Kidney epithelial cell (primary cell): ENCODE results near the gene KCP. TPM values are rescaled to one million over a fixed set of nuclear protein-coding genes. Genes with fewer than 3 reads are reported as not detected.

Experiments used
- DNase-seq: peaks from one replicate; pipeline ENCODE4 v3.0.0-alpha.2; 2010; ENCODE audit warnings: low read depth
- H3K27me3 ChIP-seq: 2 replicates; pipeline ENCODE4 v1.6.0; 2011; ENCODE audit warnings: low read length; ENCODE audit not compliant: control insufficient read depth, insufficient read depth
- H3K36me3 ChIP-seq: 2 replicates; pipeline ENCODE4 v1.5.1; 2011; ENCODE audit warnings: low read length; ENCODE audit not compliant: control insufficient read depth, insufficient read depth
- H3K4me3 ChIP-seq: 2 replicates; pipeline ENCODE4 v1.5.1; 2011; ENCODE audit warnings: low read depth, mild to moderate bottlenecking, control low read depth, low read length
- total RNA-seq: library from RNA; depleted of rRNA; stranded (reverse); fragments of >200 nt; gene quantifications from 2 replicates; pipeline ENCODE4 v1.2.3, GENCODE V29; 2015
- TF ChIP-seq, protein P1 (sequence below): IDR thresholded peaks from 2 replicates; pipeline ENCODE4 v1.5.1; 2011; ENCODE audit warnings: mild to moderate bottlenecking, moderate library complexity, low read length, control low read depth, inconsistent platforms; ENCODE audit not compliant: insufficient read depth, poor library complexity, severe bottlenecking

The KCP gene
- total RNA-seq, 1 donor from 2014 or later = 1.3 TPM

DNA sequence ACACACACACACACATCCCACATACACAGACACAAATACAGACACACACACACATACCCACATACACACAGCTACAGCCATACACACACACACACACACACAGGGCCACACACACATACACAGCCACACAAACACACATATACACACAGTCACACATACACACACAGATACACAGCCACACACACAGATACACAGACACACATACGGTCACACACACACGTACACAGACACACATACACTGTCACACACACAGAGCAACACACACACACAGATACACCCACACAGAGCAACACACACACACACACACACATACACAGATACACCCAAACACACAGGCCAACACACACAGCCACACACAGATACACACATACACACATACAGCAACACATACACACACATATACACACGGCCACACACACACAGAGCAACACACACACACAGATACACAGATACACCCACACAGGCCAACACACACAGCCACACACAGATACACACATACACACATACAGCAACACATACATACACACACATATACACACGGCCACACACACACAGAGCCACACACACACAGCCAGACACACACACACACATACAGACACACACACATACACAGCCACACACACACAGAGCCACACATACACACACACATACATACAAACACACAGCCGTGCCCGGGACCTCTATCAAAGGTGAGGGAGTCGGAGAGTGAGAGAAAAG is 22.3 kb downstream of the KCP start:
- TF ChIP-seq, protein P1, sequence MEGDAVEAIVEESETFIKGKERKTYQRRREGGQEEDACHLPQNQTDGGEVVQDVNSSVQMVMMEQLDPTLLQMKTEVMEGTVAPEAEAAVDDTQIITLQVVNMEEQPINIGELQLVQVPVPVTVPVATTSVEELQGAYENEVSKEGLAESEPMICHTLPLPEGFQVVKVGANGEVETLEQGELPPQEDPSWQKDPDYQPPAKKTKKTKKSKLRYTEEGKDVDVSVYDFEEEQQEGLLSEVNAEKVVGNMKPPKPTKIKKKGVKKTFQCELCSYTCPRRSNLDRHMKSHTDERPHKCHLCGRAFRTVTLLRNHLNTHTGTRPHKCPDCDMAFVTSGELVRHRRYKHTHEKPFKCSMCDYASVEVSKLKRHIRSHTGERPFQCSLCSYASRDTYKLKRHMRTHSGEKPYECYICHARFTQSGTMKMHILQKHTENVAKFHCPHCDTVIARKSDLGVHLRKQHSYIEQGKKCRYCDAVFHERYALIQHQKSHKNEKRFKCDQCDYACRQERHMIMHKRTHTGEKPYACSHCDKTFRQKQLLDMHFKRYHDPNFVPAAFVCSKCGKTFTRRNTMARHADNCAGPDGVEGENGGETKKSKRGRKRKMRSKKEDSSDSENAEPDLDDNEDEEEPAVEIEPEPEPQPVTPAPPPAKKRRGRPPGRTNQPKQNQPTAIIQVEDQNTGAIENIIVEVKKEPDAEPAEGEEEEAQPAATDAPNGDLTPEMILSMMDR = no peak
- Histone ChIP-seq H3K4me3 (no peak overlapping the region), H3K36me3 (no peaks in the 10 kb centered on the region), H3K27me3 (peaks cover 16% of the 10 kb centered on the region)
- DNase-seq = no peak

DNA sequence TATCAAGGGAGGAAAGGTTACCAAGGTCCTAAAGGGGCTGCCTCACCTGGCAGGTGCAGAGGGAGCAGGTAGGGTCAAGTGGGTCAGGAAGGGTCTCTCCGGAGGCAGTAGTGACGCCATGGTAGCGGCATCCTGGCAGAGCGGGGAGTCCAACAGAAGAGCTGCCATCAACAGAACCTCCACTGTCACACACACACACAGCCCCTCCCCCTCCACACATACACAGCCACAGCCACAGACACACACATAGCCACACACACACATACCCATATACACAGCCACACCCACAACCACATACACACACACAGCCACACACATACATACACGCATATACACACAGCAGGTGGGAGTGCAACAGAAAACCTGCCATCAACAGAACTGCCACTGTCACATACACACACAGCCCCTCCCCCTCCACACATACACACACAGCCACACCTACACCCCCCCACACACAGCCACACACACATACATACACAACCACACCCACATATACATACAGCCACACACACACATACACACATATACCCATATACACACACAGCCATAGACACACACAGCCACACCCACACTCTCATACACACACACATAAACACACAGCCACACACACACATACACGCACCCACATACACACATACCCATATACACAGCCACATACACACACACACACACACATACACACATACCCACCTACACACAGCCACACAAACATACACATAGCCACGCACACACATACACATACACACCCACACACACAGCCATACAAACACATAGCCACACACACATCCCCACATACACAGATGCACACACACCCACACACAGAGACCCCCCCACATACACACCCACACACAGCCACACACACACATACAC is 23.1 kb downstream of the KCP start:
- TF ChIP-seq, protein P1 = no peak
- no peak for DNase-seq
- Histone ChIP-seq H3K36me3 (no peaks in the 10 kb centered on the region), H3K4me3 (no peak overlapping the region), H3K27me3 (peaks cover 16% of the 10 kb centered on the region)

DNA sequence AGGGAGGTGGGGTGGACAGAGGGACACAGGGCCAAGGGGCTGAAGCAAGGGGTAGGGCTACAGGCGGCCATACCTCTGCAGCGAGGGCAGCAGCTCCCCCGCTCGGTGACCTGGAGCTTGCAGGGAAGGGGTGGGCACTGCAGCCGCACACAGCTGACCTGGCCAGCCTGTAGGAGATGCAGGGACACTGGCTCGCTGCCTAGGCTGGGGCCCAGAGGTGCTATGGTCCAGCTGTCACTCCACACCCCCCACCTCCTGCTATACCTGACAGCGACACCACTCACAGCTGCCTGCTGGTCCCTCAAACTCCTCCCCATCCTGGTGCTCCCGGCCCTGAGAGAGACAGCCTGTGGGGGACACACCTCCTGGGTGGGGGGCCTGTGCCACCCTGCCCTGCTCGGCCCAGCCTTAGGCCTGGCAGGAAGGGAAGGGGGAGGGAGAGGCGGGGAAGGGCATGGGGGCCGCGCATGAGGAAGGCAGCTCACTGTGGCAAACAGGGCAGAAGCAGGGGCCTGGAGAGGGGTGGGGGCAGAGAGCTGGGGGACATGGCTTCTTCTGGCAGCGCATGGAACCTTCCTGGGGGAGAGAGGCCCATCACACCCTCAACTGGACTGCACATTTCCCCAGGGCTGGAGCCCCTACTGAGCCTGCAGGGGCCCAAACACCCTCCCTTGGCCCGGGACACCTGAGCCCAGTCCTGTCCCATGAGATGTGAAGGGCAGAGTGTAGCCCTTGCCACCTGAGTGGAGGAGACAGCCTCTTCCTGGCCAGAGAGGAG is 23.9 kb downstream of the KCP start:
- DNase-seq = no peak
- Histone ChIP-seq H3K36me3 (no peaks in the 10 kb centered on the region), H3K27me3 (peaks cover 16% of the 10 kb centered on the region), H3K4me3 (no peak overlapping the region)
- TF ChIP-seq, protein P1 = no peak

DNA sequence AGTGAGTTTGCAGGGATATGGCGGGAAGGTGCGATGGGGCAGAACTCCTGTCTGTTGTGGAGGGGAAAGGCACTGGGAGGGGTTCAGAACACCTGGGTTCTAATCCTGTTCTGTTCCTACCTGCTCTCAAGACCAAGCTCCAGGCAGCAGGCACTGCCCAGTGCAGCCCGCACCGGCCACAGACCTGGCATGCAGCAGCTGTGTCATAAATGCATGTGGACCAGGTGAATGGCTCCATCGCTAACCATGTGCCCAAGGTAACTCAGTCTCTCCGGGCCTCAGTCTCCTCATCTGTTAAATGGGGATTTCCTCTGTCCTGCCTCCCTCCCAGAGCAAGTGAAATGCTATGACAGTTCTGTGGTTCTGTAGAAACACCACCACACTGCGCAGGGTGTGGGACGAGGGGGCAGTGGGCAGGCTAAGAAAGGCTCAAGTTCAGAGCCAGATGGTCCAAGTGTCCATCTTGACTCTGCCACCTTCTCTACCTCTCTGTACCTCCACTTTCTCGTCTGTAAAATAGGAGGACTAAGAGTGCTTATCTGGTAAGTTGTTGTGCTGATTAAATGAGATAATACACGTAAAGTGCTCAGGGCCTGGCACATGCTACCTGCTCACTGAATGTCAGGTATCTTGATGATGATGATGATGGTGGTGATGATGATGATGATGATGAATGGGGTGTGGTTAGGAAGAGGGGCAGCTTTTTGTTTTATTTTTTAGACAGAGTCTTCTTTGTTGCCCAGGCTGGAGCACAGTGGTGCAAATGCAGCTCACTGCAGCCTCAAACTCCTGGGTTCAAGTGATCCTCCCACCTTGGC is 24.9 kb downstream of the KCP start:
- TF ChIP-seq, protein P1 = no peak
- Histone ChIP-seq H3K27me3 (peaks cover 9% of the 10 kb centered on the region), H3K36me3 (no peaks in the 10 kb centered on the region), H3K4me3 (no peak overlapping the region)
- no peak for DNase-seq
